CD1c-positive myeloid dendritic cell (primary cell): ENCODE measurements around the gene CPT1A.

Source experiments
- DNase-seq: peaks from one replicate; pipeline ENCODE4 v3.0.0-alpha.2; 2016; ENCODE audit errors: extremely low spot score

CPT1A gene

GRCh38 chr11:68710409-68710808 is 131.3 kb downstream of the CPT1A start:
- no peak for DNase-seq

GRCh38 chr11:68709062-68709461 is 132.7 kb downstream of the CPT1A start:
- DNase-seq, result no peak

- DNase-seq, result no peak
Observed at GRCh38 chr11:68707527-68707926, 134.2 kb downstream of the CPT1A start.

GRCh38 chr11:68704887-68705286 is 136.8 kb downstream of the CPT1A start:
- no peak for DNase-seq
